GM18498 (cell line): ENCODE results near the gene DENND4A.

Source experiments
- ATAC-seq: cut with Tn5 transposase; IDR thresholded peaks from one replicate; pipeline ENCODE4 v1.9.1; 2021; ENCODE audit warnings: mild to moderate bottlenecking, moderate library complexity; ENCODE audit not compliant: unreplicated experiment

Gene DENND4A

DNA sequence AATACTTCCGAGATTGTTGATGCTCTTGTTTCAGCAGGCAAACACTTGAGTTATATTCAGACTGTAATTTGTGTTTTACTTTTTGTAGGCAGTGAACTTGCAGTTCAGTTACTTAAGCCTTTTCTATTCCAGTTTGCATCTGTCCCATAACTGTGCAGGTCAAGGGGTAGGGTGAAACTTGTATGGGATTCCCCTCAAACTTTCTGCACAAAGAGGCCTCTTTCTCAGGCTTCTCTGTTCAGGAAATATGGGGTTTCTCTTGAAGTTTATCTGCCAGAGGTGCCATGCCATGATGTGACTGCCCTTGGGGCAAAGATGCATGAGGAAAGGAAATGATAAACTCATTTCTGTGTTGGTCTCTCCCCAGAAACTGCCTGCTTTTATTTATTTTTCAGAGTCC lies 103.6 kb downstream of the DENND4A start:
- ATAC-seq, result no peak

DNA sequence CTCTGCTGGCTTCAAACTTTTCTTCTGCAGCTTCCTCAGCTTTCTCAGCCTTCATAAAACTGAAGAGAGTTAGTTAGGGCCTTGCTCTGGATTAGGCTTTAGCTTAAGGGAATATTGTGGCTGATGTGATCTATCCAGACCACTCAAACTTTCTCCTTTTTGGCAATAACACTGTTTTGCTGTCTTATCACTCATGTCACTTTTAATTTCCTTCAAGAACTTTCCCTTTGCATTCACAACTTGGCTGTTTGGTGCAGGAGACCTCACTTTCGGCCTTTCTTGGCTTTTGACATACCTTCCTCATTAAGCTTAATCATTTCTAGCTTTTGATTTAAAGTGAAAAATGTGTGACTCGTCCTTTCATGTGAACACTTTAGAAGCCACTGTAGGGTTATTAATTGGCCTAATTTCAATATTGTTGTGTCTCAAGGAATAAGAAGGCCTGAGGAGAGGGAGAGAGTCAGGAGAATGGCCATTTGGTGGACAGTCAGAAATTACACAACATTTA lies 109.6 kb downstream of the DENND4A start:
- ATAC-seq, result no peak

DNA sequence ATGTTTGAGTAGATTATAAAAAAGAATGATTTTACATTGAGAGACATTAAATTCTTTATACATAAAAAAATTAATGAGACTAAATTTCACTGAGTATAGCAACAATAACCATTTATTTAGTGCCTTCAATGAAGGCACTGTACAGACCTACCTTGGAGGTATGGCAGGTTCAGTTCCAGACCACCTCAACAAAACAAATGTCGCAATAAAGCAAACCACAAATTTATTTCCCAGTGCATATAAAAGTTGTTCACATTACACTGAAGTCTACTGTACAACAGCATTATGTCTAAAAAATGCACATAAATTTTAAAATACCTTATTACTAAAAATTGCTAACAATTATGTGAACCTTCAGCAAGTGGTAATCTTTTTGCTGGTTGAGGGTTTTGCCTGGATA lies 111.5 kb downstream of the DENND4A start:
- ATAC-seq, result no peak

DNA sequence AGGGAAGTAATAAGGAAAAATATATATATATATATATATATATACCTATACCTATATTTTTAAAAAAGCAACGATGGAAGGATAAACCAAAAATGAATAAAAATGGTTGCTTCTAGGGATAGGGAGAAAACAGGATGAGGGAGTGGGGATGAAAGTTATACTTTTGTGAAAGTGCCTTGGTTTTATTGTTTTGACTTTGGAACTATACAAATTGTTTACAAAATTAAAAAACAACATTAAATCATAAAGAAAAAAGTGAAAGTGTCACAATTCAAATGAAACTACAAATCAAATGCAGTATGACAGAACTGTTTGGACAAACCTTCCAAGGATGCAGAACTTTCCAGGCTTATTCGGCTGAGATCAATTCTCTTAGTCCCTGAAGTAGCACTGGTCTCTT lies 116.0 kb downstream of the DENND4A start:
- ATAC-seq, result no peak

DNA sequence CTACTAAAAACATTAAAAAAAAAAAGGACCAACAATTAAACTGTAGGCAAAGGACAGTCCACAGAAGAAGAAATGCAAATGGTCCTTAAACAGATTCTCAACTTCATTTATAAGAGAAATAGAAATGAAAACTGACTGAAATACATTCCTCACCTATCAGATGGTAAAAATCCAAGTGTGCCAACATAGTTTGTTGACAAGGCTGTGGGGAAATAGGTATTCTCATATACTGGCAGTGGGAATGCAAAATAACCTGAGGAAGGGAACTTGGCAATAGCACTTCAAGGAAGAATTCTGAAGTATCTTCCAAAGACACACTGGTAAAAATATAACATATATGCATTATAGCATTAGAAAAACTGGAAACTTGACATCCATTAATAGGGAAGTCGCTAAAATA lies 116.5 kb downstream of the DENND4A start:
- ATAC-seq, result no peak

DNA sequence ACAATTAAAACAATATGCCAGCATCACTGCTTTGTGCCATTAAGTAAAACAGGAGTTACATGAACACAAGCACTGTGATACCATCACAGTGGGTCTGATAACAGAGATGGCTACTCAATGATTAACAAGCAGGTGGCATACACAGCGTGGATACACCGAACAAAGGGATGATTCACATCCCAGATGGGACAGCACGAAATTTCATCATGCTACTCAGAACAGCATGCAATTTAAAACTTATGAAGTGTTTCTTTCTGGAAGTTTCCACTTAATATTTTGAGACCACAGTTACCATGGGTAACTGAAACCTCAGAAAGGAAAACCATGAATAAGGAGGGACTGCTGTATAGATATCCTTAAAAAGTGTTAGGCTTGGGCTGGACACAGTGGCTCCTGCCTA lies 125.8 kb downstream of the DENND4A start:
- no peak for ATAC-seq

DNA sequence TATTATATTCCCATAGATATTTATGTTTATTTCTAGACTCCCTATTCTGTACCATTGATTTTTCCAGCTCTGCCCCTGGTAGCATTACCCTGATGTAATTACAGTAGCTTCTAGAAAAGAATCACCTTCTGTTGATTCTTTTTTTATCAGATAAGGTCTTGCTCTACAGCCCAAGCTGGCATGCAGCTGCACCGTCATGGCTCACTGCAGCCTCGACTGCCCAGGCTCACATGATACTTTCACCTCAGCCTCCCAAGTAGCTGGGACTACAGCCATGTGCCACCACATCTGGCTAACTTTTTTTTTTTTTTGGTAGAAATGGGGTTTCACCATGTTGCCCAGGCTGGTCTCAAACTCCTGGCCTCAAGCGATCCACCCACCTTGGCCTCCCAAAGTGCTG lies 128.6 kb downstream of the DENND4A start:
- peak; percentile 73 for ATAC-seq

DNA sequence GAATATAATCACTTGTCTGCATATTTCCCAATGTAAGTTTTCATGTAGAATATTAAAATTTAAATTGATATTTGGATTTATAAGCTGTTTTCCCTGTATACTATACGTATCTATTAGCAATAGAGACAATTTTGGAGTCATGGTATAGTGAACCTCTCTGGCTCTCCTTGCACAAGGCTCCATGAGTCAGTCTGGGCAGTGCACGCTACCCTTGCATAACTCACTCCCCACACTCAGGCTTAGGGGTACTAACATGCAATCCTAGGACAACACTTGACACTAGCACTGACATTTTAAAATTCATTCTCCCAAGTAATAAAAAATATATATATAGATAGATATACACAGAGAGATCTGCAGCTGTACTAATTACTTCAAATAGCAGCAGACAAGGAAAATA lies 131.2 kb downstream of the DENND4A start:
- ATAC-seq, result no peak

DNA sequence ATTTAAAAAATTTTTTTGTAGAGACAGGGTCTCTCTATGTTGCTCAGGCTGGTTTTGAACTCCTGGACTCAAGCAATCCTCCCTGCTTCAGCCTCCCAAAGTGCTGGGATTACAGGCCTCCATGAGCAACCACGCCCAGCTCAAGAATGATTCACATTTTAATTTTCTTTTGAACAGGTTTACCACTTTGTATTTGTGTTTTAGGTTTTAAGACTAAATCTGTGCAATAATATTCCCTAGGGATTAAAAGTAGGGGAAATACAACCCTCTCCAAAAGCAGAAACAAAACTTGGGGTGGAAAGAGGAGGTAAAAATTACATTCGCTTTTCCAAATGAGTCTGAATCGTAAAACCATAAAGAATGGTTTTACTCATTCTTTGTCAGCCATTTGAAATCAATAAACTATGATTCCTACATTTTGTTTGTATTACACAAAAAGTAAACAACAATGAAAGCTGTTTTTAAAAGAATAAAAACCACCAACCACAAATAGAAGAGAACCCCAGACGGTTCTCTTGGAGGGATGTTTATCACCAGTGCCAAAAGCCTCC lies 132.5 kb downstream of the DENND4A start:
- ATAC-seq, result no peak

DNA sequence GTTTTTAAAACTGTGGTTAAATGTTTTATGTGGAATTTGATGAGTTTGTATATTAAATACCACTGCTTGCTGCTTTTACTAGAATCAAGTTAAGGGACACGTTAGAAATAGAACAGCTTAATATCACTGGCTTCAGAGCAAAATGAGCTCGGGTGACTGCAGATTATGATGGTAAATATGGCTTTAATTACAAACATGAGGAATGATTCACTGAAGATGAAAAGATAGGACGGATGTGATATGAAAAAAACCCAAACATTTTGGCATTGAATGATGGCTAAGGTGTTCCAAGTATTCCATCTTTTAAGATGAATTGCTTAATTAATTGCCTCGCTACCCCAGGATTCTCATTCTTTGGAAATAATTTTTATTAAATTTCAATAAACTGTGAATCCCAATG lies 136.6 kb downstream of the DENND4A start:
- no peak for ATAC-seq

DNA sequence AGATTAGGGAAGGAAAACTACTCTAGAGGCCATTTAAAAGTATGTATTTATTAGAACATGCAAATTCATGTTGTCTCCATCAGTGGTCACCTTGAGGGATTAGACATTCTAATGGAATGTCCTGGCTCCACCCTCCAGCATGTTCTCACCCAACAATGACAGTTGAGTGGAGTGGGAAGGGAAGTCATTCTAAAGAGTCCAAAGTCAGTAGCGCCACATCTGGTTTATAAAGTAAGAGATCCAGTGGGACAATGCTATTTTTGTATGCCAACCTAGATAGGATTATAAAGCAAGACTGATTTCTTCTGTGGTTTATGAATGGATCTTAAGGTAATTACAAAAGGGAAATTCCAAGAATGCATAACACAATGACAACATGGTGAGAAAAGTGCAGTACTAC lies 137.1 kb downstream of the DENND4A start:
- no peak for ATAC-seq

DNA sequence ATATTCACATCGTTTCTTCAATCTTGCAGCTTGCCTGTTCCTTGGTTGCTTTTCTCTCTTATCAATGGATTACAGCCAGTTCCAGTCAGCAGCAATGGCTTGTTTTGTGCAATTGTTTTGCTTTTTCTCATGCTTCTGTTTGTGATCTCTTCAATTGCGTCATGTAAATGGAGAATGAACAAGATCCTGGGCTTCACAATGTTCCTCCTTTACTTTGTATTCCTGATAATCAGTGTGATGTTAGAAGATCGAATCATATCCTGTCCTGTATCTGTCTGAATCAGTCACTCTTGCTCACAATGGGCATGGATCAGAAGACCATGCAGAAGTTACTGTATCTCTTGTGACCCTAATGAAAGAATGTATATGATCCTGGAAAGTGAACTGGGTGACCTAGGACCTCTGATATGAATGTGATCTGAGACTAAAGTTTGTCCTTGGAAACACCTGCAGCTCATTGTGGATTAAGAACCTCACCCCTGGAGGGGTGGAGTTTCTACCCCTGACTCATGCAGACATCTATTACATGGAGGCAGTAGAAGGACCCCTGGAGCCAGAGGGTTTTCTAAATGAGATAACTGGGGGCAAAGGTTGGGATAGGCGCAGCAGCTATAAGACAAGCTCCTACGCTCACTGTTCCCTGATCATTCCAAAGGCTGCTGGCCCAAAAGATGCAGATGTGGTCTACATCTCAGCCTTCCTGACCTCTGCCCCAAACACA lies 138.1 kb downstream of the DENND4A start:
- ATAC-seq, result no peak

DNA sequence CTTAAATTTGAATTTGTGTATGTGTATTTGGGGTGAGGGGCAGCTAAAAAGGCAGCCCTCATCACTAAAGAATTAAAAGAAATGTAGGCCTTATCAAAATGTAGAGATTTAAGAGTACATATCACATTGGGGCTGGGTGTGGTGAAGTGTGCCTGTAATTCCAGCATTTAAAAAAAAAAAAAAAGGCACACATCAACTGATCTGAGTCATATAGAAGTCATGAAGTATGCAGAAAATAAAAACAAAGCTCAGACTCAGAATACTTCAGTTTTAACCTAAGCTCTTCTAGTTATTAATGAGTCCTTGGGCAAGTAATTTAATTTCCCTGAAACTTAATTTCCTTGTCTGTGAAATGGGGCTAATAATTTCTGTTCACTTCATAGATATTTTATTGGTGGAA lies 138.8 kb downstream of the DENND4A start:
- ATAC-seq, result no peak

DNA sequence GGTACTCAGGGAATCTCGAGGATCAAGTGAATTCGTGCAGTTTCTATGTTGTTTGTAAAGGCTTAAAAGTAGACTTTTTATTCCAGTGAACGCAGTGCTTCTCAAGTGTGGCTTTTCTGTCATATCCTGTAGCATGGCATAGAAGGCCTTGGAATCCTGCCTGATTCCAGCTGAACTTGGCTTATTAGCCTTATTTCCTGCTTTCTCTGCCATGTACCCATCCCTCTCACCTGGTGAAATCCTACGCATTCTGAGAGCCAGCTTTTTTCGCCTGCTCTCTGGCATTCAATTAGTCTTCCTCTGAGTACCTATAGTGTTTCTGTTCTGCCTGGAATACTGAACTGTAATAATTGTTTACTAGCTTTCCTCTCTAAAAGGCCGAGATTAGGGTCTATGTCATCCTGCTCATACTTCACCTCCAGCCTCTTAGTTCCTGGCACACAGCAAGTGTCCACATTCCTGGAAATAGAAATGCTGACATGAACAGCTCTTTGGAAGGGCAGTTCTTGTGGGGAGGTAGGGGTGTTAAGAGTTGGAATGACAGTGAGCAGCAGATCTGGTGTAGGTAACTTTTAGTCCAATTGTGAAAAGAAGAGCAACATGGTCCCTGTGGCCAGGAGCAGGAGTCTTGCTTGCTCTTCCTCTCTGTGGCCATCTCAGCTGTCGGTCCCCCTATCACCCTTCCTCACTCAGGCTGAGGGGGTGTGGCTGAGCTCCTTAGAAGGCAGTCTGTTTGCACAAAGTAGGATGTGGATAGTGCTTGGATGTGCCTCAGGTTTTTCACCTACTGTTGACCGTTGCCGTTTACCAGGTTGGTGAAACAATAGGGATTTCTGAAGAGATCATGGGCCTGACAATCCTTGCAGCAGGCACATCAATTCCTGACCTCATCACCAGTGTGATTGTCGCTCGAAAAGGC lies 140.0 kb downstream of the DENND4A start:
- no peak for ATAC-seq

DNA sequence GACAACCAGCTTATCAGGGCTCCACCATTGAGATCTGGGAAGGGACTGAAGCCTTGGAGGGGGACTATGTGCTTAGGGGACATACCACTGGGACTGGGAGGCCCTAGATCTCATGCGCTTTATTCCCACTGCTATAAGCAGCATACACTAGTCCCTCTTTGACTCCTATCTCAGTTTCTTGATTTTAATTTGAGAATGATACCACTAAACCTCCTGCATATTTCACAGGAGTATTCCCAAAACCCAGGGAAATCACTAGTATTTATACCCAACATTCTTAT lies 141.1 kb downstream of the DENND4A start:
- no peak for ATAC-seq

DNA sequence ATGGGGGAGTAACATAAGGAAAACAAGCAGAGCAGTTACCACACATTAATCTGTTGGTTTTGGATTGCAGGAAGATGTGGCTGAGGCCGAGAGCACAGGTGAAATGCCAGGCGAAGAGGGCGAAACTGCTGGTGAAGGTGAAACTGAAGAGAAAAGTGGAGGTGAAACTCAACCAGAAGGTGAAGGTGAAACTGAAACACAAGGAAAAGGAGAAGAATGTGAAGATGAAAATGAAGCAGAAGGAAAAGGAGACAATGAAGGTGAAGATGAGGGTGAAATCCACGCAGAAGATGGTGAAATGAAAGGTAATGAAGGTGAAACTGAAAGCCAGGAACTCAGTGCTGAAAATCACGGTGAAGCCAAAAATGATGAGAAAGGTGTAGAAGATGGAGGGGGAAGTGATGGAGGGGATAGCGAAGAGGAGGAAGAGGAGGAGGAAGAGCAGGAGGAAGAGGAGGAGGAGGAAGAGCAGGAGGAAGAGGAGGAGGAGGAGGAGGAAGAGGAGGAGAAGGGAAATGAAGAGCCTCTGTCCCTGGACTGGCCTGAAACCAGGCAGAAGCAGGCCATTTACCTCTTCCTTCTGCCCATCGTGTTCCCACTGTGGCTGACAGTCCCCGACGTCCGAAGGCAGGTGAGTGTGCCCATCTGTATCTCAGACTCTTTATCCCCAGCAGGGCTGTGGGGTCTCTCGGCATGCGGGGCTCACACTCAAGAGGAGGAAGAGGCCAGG lies 141.6 kb downstream of the DENND4A start:
- no peak for ATAC-seq

DNA sequence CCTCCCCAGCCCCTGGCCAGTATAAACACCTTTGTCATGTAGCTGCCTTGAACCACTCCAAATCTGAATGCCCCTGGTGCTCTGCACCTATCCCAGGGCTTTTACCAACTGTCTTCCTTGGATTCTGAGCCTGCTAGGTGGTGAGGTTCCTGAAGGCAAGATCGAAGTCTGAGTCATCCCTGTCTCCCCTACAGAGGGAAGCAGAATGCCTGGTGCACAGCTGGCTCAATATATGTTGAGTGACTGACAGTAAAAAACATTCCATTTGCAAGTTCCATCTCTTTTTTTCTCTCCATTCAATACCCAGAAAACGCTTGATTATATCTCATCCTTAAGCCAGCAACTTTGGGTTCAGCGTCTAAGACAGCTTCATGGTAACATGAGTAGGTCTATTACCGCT lies 145.6 kb downstream of the DENND4A start:
- ATAC-seq, result no peak

DNA sequence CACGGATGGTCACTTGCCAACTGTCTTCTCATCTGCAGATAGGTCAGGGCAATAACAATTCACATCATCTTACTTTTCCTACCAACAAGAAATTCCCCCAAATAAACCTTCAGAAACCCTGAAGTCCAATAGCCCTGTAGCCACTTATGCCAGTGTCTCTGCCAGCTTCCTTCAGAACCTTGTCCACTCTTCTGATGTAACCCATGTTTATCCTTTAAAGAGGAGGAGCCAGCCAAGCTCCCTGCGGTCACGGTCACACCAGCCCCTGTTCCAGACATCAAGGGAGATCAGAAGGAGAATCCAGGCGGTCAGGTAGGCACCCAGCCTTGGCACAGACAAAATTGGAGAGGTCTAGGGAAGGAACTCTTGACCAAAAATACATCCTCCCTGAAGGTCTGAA lies 146.7 kb downstream of the DENND4A start:
- no peak for ATAC-seq

DNA sequence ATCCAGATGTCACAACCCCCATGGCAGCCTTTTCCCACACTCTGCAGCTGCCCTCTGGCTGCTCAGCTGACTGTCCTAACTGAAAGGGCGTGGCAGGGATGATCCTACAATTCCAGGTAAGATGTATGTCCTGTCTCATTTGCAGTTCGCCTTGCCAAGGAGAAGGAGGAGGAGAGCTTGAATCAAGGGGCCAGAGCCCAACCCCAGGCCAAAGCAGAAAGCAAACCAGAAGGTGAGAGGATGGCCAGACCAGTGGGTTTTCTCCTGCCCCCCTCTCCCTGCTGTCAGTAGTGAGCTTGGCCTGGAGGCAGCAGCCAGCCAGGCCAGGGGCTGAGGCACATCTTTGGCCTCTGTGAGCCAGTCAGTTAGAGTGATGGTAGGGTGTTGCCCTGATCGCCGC lies 147.8 kb downstream of the DENND4A start:
- ATAC-seq, result no peak

DNA sequence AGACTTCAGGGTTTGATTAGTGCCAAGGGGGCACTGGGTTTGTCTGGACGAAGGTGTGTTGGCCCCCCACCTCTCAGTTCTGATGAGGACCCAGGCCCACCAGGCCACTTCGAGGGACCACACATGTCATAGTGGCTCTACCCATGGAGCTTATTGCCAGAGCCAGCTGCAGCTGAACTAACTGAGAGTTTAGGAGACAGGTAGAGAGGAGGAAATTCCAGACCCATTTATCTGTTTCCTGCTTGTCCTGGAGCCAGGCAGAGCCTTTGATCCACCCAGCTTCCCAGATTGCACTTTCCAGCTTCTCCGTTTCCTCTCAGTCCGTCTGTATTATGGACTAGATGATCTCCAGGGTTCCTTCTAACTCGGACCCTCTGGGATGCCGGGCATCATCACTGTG lies 149.5 kb downstream of the DENND4A start:
- no peak for ATAC-seq

DNA sequence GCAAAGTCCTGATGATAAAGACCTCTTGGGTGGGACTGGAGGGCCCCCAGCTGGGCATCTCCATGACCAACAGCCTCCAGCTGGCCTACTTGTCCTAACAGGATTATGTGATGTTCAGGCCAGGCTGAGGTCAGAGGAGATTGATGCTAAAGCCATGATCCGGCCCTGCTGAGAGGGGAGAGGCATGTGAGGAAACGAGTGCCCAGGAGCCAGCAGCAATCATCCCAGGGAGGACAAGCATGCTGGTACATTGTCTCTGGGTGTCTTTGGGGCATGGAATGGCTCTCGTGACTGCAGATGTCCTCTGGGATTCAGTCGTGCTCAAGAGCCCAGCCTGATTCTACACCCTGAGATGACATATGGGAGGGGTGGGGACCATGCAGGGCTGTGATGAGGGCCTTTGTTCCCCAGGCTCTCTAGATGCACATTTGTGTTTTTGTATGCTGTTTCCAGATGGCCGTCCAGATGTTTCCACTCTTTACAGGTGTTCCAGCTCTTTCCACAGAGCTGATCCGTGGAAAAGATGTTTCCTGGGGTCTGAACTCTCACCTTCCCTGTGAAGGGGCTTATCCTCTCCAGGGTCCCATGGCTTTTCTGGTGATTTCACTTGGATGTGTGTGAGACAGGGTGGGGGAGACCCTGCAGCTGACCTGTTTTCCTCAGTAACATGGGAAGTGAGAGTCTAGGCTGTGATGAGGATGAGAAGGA lies 150.2 kb downstream of the DENND4A start:
- ATAC-seq, result no peak
